ENCODE measurements around the gene SF3B1. TPM values are rescaled to one million over a fixed set of nuclear protein-coding genes. Genes with fewer than 3 reads are reported as not detected.
A peak's percentile ranks its signal among the peaks of the same experiment; 100 is the strongest.

SF3B1 gene
- total and polyA plus RNA-seq, 2 of the 13 experiments (the other 11 are each of a cell fraction or from before 2014, with no cell fraction given) = 387 to 750 TPM

GRCh38 chr2:197453123-197453913, 18.5 kb upstream of the SF3B1 start, which contains the start of gene COQ10B (continued):
- TF ChIP-seq ZNF232 (CRISPR knock-in tag; IDR thresholded peaks at IDR 0.05; ENCODE audit: borderline replicate concordance) (0 out of 2 replicates have a peak, but pooled peaks have one; percentile 54), LRRFIP1 (CRISPR knock-in tag; conservative IDR thresholded peaks at IDR 0.05) (no peak), ZNF451 (CRISPR knock-in tag; IDR thresholded peaks at IDR 0.05) (peak; percentile 91), MLX (CRISPR knock-in tag; IDR thresholded peaks at IDR 0.05) (peak; percentile 71), THYN1 (CRISPR knock-in tag; IDR thresholded peaks at IDR 0.05; ENCODE audit: borderline replicate concordance, low read depth) (no peak), PHF5A (CRISPR knock-in tag; IDR thresholded peaks at IDR 0.05; ENCODE audit: low read depth, unreplicated experiment) (peak; percentile 34), MXD3 (CRISPR knock-in tag; IDR thresholded peaks at IDR 0.05) (peak; percentile 72), NR3C1 (CRISPR knock-in tag; IDR thresholded peaks at IDR 0.05) (no peak), TRAFD1 (CRISPR knock-in tag; IDR thresholded peaks at IDR 0.05; ENCODE audit: borderline replicate concordance) (no peak), MAZ (IDR thresholded peaks at IDR 0.05; ENCODE audit: borderline replicate concordance, low read depth, low read length) (peak; percentile 94), MAZ (CRISPR knock-in tag; IDR thresholded peaks at IDR 0.05; ENCODE audit: low read depth) (peak; percentile 15), PBX3 (CRISPR knock-in tag; IDR thresholded peaks at IDR 0.05; ENCODE audit: borderline replicate concordance) (peak; percentile 46; the same call in 1 of the 2 replicates), TFDP1 (CRISPR knock-in tag; IDR thresholded peaks at IDR 0.05; ENCODE audit: borderline replicate concordance) (peak; percentile 68; the same call in 1 of the 2 replicates), ZFAT (CRISPR knock-in tag; conservative IDR thresholded peaks at IDR 0.05) (no peak), SOX13 (IDR thresholded peaks at IDR 0.05) (no peak), SOX13 (CRISPR knock-in tag; conservative IDR thresholded peaks at IDR 0.05 in 1 of 2, IDR thresholded peaks at IDR 0.05 in 1 of 2) (peak in 1 of 2 experiments; percentile 92; a peak in 3 of 4 replicates), USF2 (IDR thresholded peaks at IDR 0.05; ENCODE audit: low read depth, low read length) (no peak), USF2 (CRISPR knock-in tag; IDR thresholded peaks at IDR 0.05; ENCODE audit: borderline replicate concordance) (no peak)
